AG04449 (cell line): Measurements from ENCODE around the gene CD164L2.
A peak's percentile ranks its signal among the peaks of the same experiment; 100 is the strongest.

Experiments
- CTCF ChIA-PET: fragments of 350-600 bp; formaldehyde crosslinking; extraction: SDS; loops from one replicate; lab custom pipeline; 2021; ENCODE audit warnings: antibody characterized with exemption; lab: Yijun Ruan, JAX
- POLR2A ChIA-PET: fragments of 400-600, 350-600 bp; formaldehyde crosslinking; extraction: SDS; loops from one replicate; lab custom pipeline; 2020; ENCODE audit warnings: antibody characterized with exemption, inconsistent platforms; lab: Yijun Ruan, JAX
- DNase-seq: peaks from one replicate; pipeline ENCODE4 v3.0.0-alpha.2; 2010; ENCODE audit warnings: low read depth, low spot score
- H3K4me3 ChIP-seq: 2 replicates; pipeline ENCODE4 v1.5.1; 2011; ENCODE audit warnings: low read depth, mild to moderate bottlenecking, control low read depth, low read length
- TF ChIP-seq, protein P1 (sequence below): IDR thresholded peaks from one replicate; pipeline ENCODE4 v1.5.1; 2011; ENCODE audit warnings: mild to moderate bottlenecking, moderate library complexity, low read length, control low read depth, inconsistent platforms; ENCODE audit not compliant: insufficient read depth; ENCODE audit errors: missing control alignments

Gene CD164L2

DNA sequence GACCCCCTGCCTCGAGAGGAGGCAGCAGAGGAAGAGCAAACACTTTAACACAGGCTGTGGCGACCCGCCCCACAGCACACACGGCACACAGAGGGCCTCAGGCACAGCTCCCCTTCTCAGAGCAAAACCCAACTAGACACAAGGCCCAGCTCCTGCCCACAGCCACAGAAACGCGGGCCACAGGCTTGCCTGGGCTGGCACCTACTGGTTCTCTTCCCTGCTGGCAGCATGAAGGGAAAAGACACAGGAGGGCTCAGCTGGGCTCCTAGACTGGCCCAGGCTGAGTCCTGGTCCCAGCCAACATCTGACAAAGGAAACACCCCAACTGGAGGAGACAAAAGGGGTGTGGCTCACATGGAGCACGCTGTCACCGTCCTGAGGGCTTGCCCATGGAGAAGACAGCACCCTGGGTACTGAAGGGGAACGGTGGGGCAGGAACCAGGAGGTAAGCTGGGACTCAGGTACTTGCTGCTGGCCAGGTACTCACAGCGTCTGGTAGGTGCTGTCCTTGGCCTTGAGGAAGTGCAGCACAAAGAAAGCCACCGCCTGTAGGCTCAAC lies 3.5 kb downstream of the CD164L2 start:
- no peak overlapping the region for H3K4me3 ChIP-seq
- TF ChIP-seq, protein P1, sequence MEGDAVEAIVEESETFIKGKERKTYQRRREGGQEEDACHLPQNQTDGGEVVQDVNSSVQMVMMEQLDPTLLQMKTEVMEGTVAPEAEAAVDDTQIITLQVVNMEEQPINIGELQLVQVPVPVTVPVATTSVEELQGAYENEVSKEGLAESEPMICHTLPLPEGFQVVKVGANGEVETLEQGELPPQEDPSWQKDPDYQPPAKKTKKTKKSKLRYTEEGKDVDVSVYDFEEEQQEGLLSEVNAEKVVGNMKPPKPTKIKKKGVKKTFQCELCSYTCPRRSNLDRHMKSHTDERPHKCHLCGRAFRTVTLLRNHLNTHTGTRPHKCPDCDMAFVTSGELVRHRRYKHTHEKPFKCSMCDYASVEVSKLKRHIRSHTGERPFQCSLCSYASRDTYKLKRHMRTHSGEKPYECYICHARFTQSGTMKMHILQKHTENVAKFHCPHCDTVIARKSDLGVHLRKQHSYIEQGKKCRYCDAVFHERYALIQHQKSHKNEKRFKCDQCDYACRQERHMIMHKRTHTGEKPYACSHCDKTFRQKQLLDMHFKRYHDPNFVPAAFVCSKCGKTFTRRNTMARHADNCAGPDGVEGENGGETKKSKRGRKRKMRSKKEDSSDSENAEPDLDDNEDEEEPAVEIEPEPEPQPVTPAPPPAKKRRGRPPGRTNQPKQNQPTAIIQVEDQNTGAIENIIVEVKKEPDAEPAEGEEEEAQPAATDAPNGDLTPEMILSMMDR = no peak
- ChIA-PET CTCF (interaction anchor here (0.6 to 15.9 kb wide), 6 partner anchors 7 to 129 kb away, joined by 3 to 442 read pairs (median 4); no protein-coding TSS in a partner anchor), POLR2A (no interaction called here)
- DNase-seq = no peak

DNA sequence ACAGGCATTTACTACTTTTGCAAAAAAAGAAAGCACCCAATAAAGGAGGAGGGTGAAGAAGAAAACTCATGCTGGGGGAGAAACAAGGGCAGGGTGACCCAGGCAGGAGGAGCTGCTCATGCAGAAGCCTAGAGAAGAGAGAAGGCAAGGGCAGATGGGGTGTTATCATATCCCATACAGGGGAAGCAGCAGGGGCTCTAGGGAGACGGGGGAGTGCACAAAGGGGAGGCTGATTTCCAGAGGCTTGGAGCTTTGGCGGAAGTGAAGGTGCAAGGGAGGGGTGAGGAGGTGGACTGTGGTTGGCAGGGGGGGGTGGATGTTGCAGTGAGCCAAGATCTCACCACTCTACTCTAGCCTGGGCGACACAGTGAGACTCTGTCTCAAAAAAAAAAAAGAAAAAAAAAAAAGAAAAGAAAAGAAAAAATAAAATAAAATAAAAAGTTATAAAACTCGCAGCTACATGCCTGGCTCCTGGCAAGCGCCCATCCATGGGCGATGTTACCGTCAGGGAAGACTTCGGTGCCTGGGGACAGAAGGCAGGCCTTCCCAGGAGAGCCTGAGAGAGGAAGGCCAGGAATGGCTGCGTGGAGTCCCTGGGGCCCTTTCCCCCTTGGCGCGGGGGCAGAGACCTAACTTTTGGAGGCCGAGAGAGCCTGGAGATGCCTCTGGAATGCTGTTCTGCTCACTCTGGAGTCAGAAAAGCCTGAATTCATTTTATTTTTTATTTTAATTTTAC lies 5.2 kb downstream of the CD164L2 start:
- POLR2A ChIA-PET = no interaction called here
- TF ChIP-seq, protein P1 = no peak
- CTCF ChIA-PET = interaction anchor here (0.7 to 15.9 kb wide), 9 partner anchors 9 to 230 kb away, joined by 3 to 442 read pairs (median 4); partner anchors contain the start of gene MAP3K6
- DNase-seq = no peak
- H3K4me3 ChIP-seq = no peak overlapping the region

DNA sequence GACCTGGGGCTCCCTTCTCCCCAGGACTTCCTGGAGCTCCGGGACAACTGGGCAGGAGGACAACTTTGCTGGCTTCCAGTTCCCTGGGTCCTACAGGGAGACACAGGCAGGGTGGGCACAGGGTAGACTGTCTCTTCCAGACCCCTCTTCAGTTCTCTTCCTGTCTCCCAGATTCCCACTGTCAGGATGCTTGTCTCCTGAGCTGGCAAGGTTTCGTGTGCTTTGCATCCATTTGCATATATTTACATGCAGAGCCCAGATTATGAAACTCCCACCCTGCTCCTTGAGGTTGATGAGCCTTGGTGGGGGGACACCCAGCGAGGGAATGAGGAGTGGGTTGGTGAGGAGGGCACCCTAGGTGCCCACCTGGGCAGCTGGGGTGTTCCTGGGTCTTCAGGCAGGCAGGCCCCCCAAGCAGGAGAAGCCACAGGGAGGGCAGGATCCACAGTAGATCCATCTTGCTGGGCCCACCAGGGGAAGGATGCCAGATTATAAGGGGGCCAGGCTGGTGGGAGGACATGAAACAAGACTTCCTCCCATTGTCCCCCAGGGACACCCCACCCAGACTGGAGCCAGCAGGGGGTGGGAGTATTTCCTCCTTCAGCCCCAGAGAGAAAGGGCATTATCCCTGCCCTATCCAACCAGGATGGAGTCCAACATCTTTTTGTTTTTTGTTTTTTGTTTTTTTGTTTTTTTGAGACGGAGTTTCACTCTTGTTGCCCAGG lies 8.6 kb downstream of the CD164L2 start, which contains the start of gene FCN3:
FCN3 (minus strand) TSS at position 463 of the 725 bp plus-strand sequence; CDS start at position 457, 6 bp downstream.
- ChIA-PET CTCF (interaction anchor here (0.8 to 6.0 kb wide), 6 partner anchors 8 to 230 kb away, joined by 3 to 32 read pairs (median 4); partner anchors contain the start of genes AHDC1, GPR3 and MAP3K6), POLR2A (no interaction called here)
- TF ChIP-seq, protein P1 = no peak
- no peak within 1 kb of the TSS for H3K4me3 ChIP-seq
- DNase-seq = no peak

DNA sequence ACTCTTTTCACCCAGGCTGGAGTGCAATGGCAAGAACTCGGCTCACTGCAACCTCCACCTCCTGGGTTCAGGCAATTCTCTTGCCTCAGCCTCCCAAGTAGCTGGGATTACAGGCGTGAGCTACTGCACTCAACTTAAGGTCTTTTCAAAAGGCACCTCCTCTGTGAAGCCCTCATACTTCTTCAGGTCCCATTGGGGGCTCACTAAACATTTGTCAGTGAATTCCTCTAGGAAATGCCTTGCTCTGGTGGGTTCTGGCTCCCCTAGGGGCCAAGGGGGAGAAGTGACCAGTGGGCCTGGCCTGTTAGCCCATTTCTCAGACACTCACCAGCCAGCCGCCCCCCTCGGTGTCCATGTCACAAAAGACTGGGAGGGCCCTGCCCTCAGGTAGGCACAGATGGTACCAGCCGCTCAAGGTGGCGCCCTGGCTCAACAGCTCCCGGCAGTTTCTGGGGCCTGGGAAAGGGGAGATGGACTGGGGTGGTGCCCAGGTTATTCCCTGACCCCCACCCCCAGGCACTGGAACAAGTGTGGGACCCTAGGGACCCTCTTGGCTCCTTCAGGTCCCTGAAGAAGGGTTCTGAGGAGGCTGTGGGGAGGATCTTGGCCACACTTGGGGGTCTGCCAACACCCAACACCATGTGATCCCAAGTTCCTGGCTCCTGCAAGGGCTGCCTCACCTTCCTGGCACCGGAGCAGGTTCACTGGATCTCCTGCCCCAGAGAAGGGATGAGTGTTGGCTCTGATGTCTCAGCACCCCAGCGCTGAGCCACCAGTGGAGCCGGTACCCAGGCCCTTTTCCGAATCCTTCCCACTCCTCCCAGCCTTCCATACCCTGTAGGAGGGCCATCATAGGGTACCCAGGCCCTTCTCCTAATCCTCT lies 10.1 kb downstream of the CD164L2 start:
- POLR2A ChIA-PET = no interaction called here
- CTCF ChIA-PET = interaction anchor here (0.6 to 9.0 kb wide), 4 partner anchors 15 to 85 kb away, joined by 3 to 181 read pairs (median 6); no protein-coding TSS in a partner anchor
- H3K4me3 ChIP-seq = no peak overlapping the region
- TF ChIP-seq, protein P1 = peak; percentile 21
- no peak for DNase-seq

DNA sequence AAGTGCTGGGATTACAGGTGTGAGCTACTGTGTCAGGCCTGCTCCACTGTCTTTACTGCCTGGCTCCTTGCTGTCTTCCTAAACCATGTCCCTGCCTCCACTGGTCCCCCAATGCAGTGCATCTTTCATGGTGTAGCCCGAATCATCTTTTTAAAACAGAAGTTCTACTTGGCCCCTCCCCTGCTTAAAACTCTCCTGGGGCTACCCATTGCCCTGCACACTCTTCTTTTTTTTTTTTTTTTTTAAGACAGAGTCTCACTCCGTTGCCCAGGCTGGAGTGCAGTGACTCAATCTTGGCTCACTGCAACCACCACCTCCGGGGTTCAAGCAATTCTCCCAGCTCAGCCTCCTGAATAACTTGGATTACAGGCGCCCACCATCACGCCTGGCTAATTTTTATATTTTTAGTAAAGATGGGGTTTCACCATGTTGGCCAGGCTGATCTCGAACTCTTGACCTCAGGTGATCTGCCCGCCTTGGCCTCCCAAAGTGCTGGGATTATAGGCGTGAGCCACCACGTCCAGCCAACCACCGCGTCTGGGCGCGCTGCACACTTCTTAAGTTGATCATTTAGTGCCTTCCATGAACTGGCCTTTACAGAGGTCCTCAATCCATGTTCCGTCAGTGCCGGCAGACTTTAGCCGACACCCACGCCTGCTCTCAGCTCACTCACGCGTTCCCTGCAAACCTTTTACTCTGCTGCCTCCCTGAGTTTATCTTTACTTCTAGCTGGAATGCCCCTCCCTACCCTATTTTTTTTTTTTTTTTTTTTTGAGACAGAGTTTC lies 10.9 kb downstream of the CD164L2 start:
- H3K4me3 ChIP-seq = no peak overlapping the region
- CTCF ChIA-PET = interaction anchor here (0.6 to 9.0 kb wide), 7 partner anchors 14 to 85 kb away, joined by 3 to 181 read pairs (median 7); partner anchors contain the start of gene GPR3
- no peak for DNase-seq
- POLR2A ChIA-PET = interaction anchor here (0.6 kb wide), 1 partner anchor 10 kb away, joined by 3 read pairs; no protein-coding TSS in a partner anchor
- TF ChIP-seq, protein P1 = no peak
